Sigmoid colon (tissue), 7 donors: ENCODE measurements around the gene TOP1. TPM values are rescaled to one million over a fixed set of nuclear protein-coding genes. Genes with fewer than 3 reads are reported as not detected.

Experiments used
- DNase-seq: peaks from one replicate; pipeline ENCODE4 v3.0.0-alpha.2; 2019
- H3K27ac ChIP-seq, 4 donors: fragments of 200-600 bp; sonication (generic); one replicate each; pipeline ENCODE4 v1.5.1; 2016 to 2019; ENCODE audit warnings: mild to moderate bottlenecking in 1 of 4
- H3K27me3 ChIP-seq, 3 donors: fragments of 200-600 bp; sonication (generic); one replicate each; pipeline ENCODE4 v1.5.1; 2019; ENCODE audit warnings: mild to moderate bottlenecking in 1 of 3
- H3K36me3 ChIP-seq, 4 donors: fragments of 200-600 bp; sonication (generic); one replicate each; pipeline ENCODE4 v1.5.1; 2016 to 2019
- H3K4me1 ChIP-seq, 4 donors: fragments of 200-600 bp; sonication (generic); one replicate each; pipeline ENCODE4 v1.5.1; 2017 to 2019
- H3K4me3 ChIP-seq, 4 donors: fragments of 200-600 bp; sonication (generic); one replicate each; pipeline ENCODE4 v1.5.1; 2017 to 2019; ENCODE audit warnings: mild to moderate bottlenecking in 2 of 4, moderate library complexity in 1 of 4
- H3K9me3 ChIP-seq, 4 donors: fragments of 200-600 bp in 3 of 4; sonication (generic) in 3 of 4; one replicate each; pipeline versions ENCODE4 v1.5.1 to v1.6.1; 2013 to 2019
- CTCF ChIP-seq, 4 experiments: fragments of 450-650 bp in 3 of 4; fragments of 200-600 bp in 1 of 4; IDR thresholded peaks; one replicate each; pipeline ENCODE4 v1.5.1; 2016 to 2019; ENCODE audit warnings: antibody characterized with exemption in 4 of 4, mild to moderate bottlenecking in 3 of 4, moderate library complexity in 2 of 4
- EP300 ChIP-seq, 4 donors: sonication (generic); formaldehyde crosslinking; IDR thresholded peaks; one replicate each; pipeline ENCODE4 v1.6.1; 2017; ENCODE audit warnings: antibody characterized with exemption in 4 of 4
- POLR2A ChIP-seq, 2 donors: fragments of 450-650 bp; IDR thresholded peaks; one replicate each; pipeline ENCODE4 v1.6.1; 2016; ENCODE audit warnings: antibody characterized with exemption in 2 of 2, mild to moderate bottlenecking in 2 of 2, moderate library complexity in 2 of 2
- POLR2AphosphoS5 ChIP-seq, 4 donors: sonication (generic); formaldehyde crosslinking; IDR thresholded peaks; one replicate each; pipeline ENCODE4 v1.6.1; 2017; ENCODE audit warnings: antibody characterized with exemption in 4 of 4
- WGBS, 2 donors: extraction: QIAGEN DNeasy Blood & Tissue Kit; methylation state at CpG; one replicate each; pipeline ENCODE4 v1.1.7; 2013; 5-methylcytosine and 5-hydroxymethylcytosine counted together
- intact Hi-C: fragments of 100-400 bp; cut with DNase I; formaldehyde crosslinking; loops from one replicate; pipeline ENCODE4 v1.15.1; 2023
- polyA plus RNA-seq, 3 donors: library from polyadenylated mRNA; stranded (reverse); fragments of 200-250 nt; gene quantifications; one replicate each; pipeline ENCODE4 v1.2.3, GENCODE V29; 2013
- total RNA-seq, 4 donors: library from RNA; depleted of rRNA; stranded (reverse); fragments of >200 nt; gene quantifications; one replicate each; pipeline ENCODE4 v1.1.0, GENCODE V29; 2016
- donor health status: healthy with polysubstance abuse.
- donor health status: Bipolar disorder and iron deficiency.
- donor health status: healthy.

TOP1 gene
- total and polyA plus RNA-seq, 7 donors: 22.0 to 45.0 (median 26.4) TPM

GRCh38 chr20:41152108-41152757 lies 123.6 kb downstream of the TOP1 start:
- DNase-seq: no peak
- Histone ChIP-seq H3K4me1 (peaks cover 0 to 67% (median 27%) of the 10 kb centered on the region in 4 donors), H3K9me3 (no peaks in the 10 kb centered on the region), H3K27me3 (no peaks in the 10 kb centered on the region), H3K36me3 (no peaks in the 10 kb centered on the region), H3K27ac (peak overlapping the region in 1 of 4 donors; percentile 30), H3K4me3 (no peak overlapping the region)
- intact Hi-C loops: no loop called here
- 48 to 62% methylated on average over 5 of the region's 5 CpGs for WGBS, 2 donors
- TF ChIP-seq EP300 (IDR thresholded peaks at IDR 0.05) (no peak), POLR2A (IDR thresholded peaks at IDR 0.05) (no peak), POLR2AphosphoS5 (IDR thresholded peaks at IDR 0.05) (no peak), CTCF (IDR thresholded peaks at IDR 0.05) (no peak)

GRCh38 chr20:41154436-41155176 lies 126.0 kb downstream of the TOP1 start:
- TF ChIP-seq EP300 (IDR thresholded peaks at IDR 0.05): no peak
- TF ChIP-seq CTCF (IDR thresholded peaks at IDR 0.05): no peak
- 68 to 86% methylated on average over 8 of the region's 8 CpGs for WGBS, 2 donors
- Histone ChIP-seq H3K36me3 (peaks cover 0 to 3% (median 1%) of the 10 kb centered on the region in 4 donors), H3K9me3 (no peaks in the 10 kb centered on the region), H3K4me1 (peaks cover 0 to 54% (median 18%) of the 10 kb centered on the region in 4 donors), H3K27me3 (no peaks in the 10 kb centered on the region), H3K4me3 (no peak overlapping the region), H3K27ac (peak overlapping the region in 1 of 4 donors; percentile 10)
- intact Hi-C loops: no loop called here
- no peak for DNase-seq

GRCh38 chr20:41155261-41155660 lies 126.6 kb downstream of the TOP1 start:
- Histone ChIP-seq H3K4me1 (peaks cover 0 to 49% (median 15%) of the 10 kb centered on the region in 4 donors), H3K27me3 (no peaks in the 10 kb centered on the region), H3K27ac (no peak overlapping the region), H3K36me3 (peaks cover 0 to 9% (median 6%) of the 10 kb centered on the region in 4 donors), H3K9me3 (no peaks in the 10 kb centered on the region), H3K4me3 (no peak overlapping the region)
- intact Hi-C loops: no loop called here
- no peak for TF ChIP-seq EP300 (IDR thresholded peaks at IDR 0.05)
- no peak for TF ChIP-seq POLR2AphosphoS5 (IDR thresholded peaks at IDR 0.05)
- TF ChIP-seq POLR2A (IDR thresholded peaks at IDR 0.05): no peak
- TF ChIP-seq CTCF (IDR thresholded peaks at IDR 0.05): no peak
- WGBS, 2 donors: 82 to 94% methylated on average over 7 of the region's 7 CpGs
- no peak for DNase-seq

- H3K4me3 ChIP-seq: no peak overlapping the region
- intact Hi-C loops: no loop called here
- DNase-seq: no peak
- H3K36me3 ChIP-seq: peaks cover under 1 to 21% (median 15%) of the 10 kb centered on the region in 4 donors
- TF ChIP-seq POLR2AphosphoS5 (IDR thresholded peaks at IDR 0.05) (no peak), POLR2A (IDR thresholded peaks at IDR 0.05) (no peak), EP300 (IDR thresholded peaks at IDR 0.05) (no peak), CTCF (IDR thresholded peaks at IDR 0.05) (no peak)
- H3K9me3 ChIP-seq: no peaks in the 10 kb centered on the region
- no peak overlapping the region for H3K27ac ChIP-seq
- peaks cover 0 to 36% (median 10%) of the 10 kb centered on the region in 4 donors for H3K4me1 ChIP-seq
- 84 to 89% methylated on average over 6 of the region's 6 CpGs for WGBS, 2 donors
- no peaks in the 10 kb centered on the region for H3K27me3 ChIP-seq
Observed at GRCh38 chr20:41158082-41158625, 129.5 kb downstream of the TOP1 start.
